ENCODE results near the gene OTOA. TPM values are rescaled to one million over a fixed set of nuclear protein-coding genes. Genes with fewer than 3 reads are reported as not detected.

Gene OTOA
- total RNA-seq, 1 experiment from 2014 or later: not detected

DNA sequence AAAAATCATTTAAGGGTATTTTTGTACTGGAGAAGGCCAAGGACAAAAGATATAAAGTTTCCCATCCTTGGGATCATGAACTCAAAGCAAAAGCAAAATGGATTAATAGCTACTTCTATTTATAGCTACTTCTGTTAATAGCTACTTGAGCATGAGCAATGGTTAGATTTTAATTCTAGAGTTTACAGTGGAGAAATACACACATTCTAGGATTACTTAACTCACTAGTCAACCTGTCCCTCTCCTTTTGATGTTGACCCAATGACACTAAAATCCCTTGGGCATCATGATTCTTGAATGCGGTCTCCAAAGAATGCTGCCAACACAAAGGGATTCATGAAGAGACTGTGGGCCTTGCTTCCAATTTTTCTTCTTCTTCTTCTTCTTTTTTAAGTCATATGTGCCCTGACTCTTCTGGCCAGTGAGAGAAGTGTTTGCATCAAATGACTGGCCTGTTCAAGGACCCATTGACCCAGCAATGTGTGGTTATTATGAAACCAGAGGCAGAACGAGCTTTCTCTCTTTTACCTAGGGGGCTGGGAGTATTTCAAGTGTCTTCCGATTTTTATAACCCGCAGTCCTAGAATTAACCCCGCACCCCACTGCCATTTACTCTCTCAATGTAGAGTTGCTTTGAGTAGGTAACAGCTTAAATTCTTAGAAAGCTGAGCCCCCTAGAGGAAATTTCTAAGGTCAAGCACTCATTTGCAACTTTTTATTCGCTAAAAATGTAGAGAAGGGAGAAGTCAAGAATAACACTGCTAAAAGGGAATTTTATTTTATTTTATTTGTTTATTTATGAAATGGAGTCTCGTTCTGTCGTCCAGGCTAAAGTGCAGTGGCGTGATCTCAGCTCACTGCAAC, 34.6 kb downstream of the OTOA start:
- no peaks in the 10 kb centered on the region for H3K27me3 ChIP-seq (ENCODE audit: insufficient read depth, low read depth)
- no peaks in the 10 kb centered on the region for H3K4me1 ChIP-seq (replicated peaks; ENCODE audit: insufficient read depth)
- no TSS peak for BruUV-seq (replicated peaks)
- no peaks in the 10 kb centered on the region for H3F3A ChIP-seq (ENCODE audit: insufficient read depth, low read depth)
- H3K27ac ChIP-seq: no peak overlapping the region
- ChIA-PET CTCF (no interaction called here), POLR2A (ENCODE audit: unreplicated experiment) (no interaction called here)
- H2AFZ ChIP-seq: no peak overlapping the region
- H3K4me3 ChIP-seq: no peak overlapping the region
- no peaks in the 10 kb centered on the region for H3K79me2 ChIP-seq (ENCODE audit: low read depth)
- TF ChIP-seq EZH2 (IDR thresholded peaks at IDR 0.05; ENCODE audit: low read depth): no peak
- TF ChIP-seq CTCF (conservative IDR thresholded peaks at IDR 0.05): no peak
- H3K9me2 ChIP-seq (ENCODE audit: insufficient read depth): no peaks in the 10 kb centered on the region
- no peaks in the 10 kb centered on the region for H4K20me1 ChIP-seq (ENCODE audit: insufficient read depth)
- H3K36me3 ChIP-seq (ENCODE audit: low read depth): no peaks in the 10 kb centered on the region
- no peaks in the 10 kb centered on the region for H3K9me3 ChIP-seq (ENCODE audit: insufficient read depth, low read depth)
- H3K4me2 ChIP-seq: no peak overlapping the region
- intact Hi-C loops (cut with micrococcal nuclease; ENCODE audit: unreplicated experiment): no loop called here
- no peak for DNase-seq

DNA sequence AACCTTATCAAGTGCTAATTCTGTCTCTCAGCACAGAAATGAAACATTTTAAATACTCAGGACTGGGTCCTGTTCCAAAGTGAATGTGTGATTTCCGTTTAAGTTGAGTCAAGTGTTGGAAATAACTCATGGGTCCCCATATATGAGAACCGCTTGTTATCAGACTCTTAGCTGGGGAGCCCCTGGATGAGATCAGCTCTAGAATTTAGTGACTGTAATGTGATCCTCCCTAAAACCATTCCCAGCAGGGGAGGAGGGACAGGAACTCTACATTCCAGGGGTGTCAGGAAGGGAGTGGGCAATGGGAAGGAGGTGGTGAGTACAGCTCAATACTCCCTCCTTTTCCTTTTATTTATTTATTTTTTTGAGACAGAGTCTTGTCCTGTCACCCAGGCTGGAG, 37.5 kb downstream of the OTOA start:
- Histone ChIP-seq H3K36me3 (ENCODE audit: low read depth) (no peaks in the 10 kb centered on the region), H3K4me3 (no peak overlapping the region), H3K4me2 (no peak overlapping the region), H3K9me2 (ENCODE audit: insufficient read depth) (no peaks in the 10 kb centered on the region), H2AFZ (no peak overlapping the region), H3K9me3 (ENCODE audit: insufficient read depth, low read depth) (no peaks in the 10 kb centered on the region), H3K27me3 (ENCODE audit: insufficient read depth, low read depth) (no peaks in the 10 kb centered on the region), H3K4me1 (replicated peaks; ENCODE audit: insufficient read depth) (no peaks in the 10 kb centered on the region), H4K20me1 (ENCODE audit: insufficient read depth) (no peaks in the 10 kb centered on the region), H3K79me2 (ENCODE audit: low read depth) (no peaks in the 10 kb centered on the region), H3K27ac (no peak overlapping the region), H3F3A (ENCODE audit: insufficient read depth, low read depth) (no peaks in the 10 kb centered on the region)
- intact Hi-C loops (cut with micrococcal nuclease; ENCODE audit: unreplicated experiment): no loop called here
- no peak for DNase-seq
- ChIA-PET CTCF (no interaction called here), POLR2A (ENCODE audit: unreplicated experiment) (interaction anchor here (0.5 kb wide), 1 partner anchor 398 kb away, joined by 4 read pairs; no protein-coding TSS in a partner anchor)
- TF ChIP-seq EZH2 (IDR thresholded peaks at IDR 0.05; ENCODE audit: low read depth): no peak
- no peak for TF ChIP-seq CTCF (conservative IDR thresholded peaks at IDR 0.05)
- no TSS peak for BruUV-seq (replicated peaks)

GRCh38 chr16:21702276-21702675, 38.5 kb downstream of the OTOA start:
- H3K4me1 ChIP-seq (replicated peaks; ENCODE audit: insufficient read depth): no peaks in the 10 kb centered on the region
- intact Hi-C loops (cut with micrococcal nuclease; ENCODE audit: unreplicated experiment): no loop called here
- POLR2A ChIA-PET (ENCODE audit: unreplicated experiment): no interaction called here
- no peak for TF ChIP-seq EZH2 (IDR thresholded peaks at IDR 0.05; ENCODE audit: low read depth)
- no peak for TF ChIP-seq CTCF (conservative IDR thresholded peaks at IDR 0.05)
- H4K20me1 ChIP-seq (ENCODE audit: insufficient read depth): no peaks in the 10 kb centered on the region
- H3K9me2 ChIP-seq (ENCODE audit: insufficient read depth): no peaks in the 10 kb centered on the region
- no peaks in the 10 kb centered on the region for H3K9me3 ChIP-seq (ENCODE audit: insufficient read depth, low read depth)
- H3K79me2 ChIP-seq (ENCODE audit: low read depth): no peaks in the 10 kb centered on the region
- no peak overlapping the region for H3K27ac ChIP-seq
- no peak overlapping the region for H3K4me2 ChIP-seq
- no TSS peak for BruUV-seq (replicated peaks)
- H3K27me3 ChIP-seq (ENCODE audit: insufficient read depth, low read depth): no peaks in the 10 kb centered on the region
- CTCF ChIA-PET: no interaction called here
- no peaks in the 10 kb centered on the region for H3F3A ChIP-seq (ENCODE audit: insufficient read depth, low read depth)
- DNase-seq: no peak
- H2AFZ ChIP-seq: no peak overlapping the region
- H3K36me3 ChIP-seq (ENCODE audit: low read depth): no peaks in the 10 kb centered on the region
- H3K4me3 ChIP-seq: no peak overlapping the region

Measured in PC-9 (cell line).